ENCODE measurements around the gene FLNC.

DNA sequence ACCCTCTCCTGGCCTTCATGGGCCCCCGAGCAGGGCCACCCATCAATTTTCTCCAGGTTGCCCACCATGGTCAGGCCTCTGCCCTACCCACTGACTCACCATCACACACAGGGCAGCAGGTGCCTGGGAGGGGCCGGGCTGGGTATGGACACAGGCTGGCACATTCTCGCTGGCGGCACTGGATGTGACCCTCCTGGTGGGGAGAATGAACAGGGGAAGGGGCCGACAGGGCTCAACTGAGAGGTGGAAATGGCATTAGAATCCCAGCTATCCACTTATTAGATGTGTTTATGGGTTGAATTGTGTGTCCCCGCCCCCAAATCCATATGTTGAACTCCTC, 63.9 kb downstream of the FLNC start:
- TF ChIP-seq POLR2AphosphoS5 (IDR thresholded peaks at IDR 0.05): no peak
- TF ChIP-seq POLR2A (IDR thresholded peaks at IDR 0.05): no peak
- TF ChIP-seq, protein P1, sequence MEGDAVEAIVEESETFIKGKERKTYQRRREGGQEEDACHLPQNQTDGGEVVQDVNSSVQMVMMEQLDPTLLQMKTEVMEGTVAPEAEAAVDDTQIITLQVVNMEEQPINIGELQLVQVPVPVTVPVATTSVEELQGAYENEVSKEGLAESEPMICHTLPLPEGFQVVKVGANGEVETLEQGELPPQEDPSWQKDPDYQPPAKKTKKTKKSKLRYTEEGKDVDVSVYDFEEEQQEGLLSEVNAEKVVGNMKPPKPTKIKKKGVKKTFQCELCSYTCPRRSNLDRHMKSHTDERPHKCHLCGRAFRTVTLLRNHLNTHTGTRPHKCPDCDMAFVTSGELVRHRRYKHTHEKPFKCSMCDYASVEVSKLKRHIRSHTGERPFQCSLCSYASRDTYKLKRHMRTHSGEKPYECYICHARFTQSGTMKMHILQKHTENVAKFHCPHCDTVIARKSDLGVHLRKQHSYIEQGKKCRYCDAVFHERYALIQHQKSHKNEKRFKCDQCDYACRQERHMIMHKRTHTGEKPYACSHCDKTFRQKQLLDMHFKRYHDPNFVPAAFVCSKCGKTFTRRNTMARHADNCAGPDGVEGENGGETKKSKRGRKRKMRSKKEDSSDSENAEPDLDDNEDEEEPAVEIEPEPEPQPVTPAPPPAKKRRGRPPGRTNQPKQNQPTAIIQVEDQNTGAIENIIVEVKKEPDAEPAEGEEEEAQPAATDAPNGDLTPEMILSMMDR (IDR thresholded peaks at IDR 0.05): no peak
